NCI-H510A (cell line): ENCODE results near the gene COX6B2.

Experiments
- DNase-seq: peaks from one replicate; lab custom pipeline; 2025; lab: John Stamatoyannopoulos, UW

Gene COX6B2

DNA sequence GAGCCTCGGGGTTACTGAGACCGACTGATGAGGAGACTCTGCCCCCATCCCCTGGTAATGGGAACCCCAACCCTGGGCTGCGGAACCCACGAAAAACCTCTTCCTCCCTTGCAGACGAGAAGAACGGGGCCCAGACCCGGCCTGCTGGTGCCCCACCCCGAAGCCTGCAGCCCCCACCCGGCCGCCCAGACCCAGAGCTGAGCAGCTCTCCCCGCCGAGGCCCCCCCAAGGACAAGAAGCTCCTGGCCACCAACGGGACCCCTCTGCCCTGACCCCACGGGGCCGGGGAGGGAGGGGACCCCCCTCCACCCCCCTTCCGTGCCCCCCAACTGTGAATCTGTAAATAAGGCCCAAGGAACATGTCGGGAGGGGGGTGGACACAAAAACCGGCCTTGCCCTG lies 42.7 kb downstream of the COX6B2 start:
- DNase-seq: no peak

DNA sequence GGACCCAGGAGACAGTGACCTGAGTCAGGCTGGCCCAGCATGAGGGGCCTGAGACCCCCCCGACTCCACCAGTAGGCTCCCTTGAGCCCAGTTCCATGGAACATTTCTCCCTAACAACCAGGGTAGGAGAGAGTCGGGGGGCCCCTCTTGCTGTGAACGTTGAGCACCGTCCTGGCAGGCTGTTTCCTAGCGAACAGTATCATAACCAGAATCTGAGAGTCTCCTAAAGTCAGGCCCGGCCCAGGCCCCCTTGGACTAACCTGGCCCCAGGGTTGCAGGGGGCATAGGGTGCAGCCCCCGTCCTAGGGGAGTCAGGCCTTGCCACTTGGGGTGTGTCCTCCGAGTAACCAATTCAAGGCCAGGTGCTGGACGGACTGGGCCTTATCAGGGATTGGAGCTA lies 43.1 kb downstream of the COX6B2 start:
- no peak for DNase-seq

DNA sequence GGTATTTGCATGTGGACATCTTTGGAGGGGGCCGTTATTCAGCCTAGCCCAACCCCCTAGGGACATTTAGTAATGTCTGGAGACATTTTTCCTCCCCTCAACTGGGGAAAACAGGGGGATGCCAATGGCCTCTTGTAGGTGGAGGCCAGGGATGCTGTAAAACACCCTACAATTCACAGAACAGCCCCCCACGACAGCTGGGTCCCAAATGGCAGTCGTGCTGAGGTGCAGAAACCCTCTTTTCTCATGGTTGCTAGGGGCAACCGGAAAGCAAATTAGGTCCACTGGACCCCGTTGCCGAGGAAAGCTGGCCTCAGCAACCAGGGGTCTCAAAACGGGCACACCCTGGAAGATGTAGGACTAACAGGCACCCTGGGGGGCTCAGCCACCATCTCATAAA lies 44.0 kb downstream of the COX6B2 start:
- DNase-seq: no peak

DNA sequence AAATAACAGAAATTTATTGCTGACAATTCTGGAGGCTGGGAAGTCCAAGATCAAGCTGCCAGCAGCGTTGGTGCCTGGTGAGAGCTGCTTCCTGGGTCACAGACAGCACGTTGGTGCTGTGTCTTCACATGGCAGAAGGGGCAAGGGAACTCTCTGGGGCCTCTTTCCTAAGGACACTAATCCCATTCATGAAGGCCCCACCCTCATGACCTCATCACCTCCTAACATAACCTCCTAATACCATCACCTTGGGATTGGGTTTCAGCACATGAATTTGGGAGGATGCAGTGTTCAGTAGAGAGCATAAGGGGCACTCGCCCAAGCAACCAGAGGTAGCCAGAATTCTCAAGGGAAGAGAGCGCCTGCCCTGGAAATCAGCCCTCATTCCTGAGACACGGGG lies 45.1 kb downstream of the COX6B2 start:
- no peak for DNase-seq

DNA sequence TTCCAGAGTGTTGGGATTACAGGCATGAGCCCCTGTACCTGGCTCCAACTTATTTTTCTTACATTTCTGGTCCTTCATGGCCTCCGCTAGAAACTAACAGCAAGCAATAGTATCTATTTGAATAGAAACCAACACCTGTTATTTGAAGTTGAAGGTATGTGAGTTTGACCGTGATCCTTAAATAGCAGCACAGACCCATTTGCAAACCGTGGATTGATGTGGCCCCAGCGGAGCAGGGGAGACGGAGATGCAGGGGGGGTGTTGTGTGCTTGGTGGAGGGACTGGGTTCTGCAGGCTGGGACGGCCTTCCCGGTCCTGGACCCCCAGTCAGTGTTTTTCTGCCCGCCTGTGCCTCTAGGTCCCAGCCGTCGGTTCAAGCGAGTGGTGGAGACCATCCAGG lies 46.2 kb downstream of the COX6B2 start:
- DNase-seq: no peak

DNA sequence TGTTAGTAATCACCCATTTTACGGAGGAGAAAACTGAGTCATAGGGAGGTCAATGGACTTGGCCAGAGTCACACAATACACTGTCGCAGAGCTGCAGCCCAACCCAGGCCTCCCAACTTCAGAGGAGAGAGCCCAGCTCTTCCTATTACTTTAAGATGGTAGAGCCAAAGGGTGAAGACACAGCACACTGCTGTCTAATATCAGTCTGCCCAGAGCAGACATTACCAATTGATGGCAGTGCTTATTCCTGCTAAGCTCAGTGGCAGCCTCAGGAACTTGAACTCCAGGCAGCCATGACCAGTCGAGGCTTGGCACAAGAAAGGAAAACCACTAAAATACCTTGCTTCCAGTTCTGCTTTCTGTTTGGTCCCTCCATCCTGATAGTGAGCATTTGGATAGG lies 47.8 kb downstream of the COX6B2 start:
- DNase-seq: no peak

DNA sequence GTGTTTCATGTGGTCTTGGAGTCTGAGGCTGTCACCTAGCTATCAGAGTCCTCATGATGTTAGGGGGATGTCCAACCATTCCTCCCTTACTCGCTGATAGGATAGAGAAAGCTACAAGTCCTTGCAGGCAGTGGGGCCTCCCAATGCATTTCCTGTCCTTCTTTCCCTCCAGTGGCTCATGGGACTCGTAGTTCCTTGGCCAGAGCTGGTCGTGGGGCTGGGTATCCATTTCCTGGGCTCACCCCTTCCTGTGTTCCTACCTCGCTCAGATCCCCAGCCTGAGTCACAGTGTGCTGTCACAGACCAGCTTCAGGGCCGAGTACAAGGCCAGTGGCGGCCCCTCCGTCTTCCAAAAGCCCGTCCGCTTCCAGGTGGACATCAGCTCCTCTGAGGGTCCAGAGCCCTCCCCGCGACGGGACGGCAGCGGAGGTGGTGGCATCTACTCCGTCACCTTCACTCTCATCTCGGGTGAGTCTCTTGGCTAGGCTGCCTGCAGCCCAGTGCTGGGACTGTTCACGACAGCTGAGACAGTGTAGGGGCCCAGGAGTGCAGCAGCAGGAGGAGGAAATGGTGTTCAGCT lies 48.4 kb downstream of the COX6B2 start:
- no peak for DNase-seq

DNA sequence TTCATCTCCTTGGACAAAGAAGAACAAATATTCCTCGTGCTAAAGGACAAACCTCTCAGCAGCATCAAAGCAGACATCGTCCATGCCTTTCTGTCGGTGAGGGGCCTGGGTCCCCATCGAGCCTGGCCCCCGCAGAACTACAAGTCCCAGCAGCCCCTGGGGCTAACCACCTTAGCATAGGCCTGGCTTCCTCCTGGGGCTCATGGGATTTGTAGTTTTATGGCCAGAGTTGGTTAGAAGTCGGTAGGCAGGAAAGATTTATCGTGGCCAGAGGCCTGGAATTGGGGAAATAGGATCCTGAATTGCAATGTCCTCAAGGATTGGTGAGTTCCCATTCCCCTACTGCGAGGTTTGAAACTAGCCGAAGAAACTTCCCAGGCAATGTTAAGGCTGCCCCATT lies 49.0 kb downstream of the COX6B2 start:
- DNase-seq: no peak

DNA sequence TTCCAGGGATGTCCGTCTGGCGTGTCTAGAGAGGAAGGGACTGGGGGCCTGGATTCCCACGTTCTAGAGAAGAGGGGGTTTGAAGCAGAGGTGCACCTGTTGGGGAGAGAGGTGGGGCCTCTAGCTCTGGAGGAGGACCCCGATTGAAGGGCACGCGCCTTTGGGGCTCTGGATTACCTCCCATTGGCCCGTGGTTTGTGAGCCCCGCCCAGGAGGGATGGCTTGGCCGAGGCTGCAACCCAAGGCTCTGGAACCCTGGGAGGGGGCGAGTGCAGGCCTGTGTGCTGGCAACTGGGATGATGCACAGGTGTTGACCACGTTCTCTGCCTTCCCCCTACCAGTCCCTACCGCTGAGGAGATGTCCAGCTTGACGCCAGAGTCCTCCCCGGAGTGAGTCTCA lies 49.5 kb downstream of the COX6B2 start:
- no peak for DNase-seq

DNA sequence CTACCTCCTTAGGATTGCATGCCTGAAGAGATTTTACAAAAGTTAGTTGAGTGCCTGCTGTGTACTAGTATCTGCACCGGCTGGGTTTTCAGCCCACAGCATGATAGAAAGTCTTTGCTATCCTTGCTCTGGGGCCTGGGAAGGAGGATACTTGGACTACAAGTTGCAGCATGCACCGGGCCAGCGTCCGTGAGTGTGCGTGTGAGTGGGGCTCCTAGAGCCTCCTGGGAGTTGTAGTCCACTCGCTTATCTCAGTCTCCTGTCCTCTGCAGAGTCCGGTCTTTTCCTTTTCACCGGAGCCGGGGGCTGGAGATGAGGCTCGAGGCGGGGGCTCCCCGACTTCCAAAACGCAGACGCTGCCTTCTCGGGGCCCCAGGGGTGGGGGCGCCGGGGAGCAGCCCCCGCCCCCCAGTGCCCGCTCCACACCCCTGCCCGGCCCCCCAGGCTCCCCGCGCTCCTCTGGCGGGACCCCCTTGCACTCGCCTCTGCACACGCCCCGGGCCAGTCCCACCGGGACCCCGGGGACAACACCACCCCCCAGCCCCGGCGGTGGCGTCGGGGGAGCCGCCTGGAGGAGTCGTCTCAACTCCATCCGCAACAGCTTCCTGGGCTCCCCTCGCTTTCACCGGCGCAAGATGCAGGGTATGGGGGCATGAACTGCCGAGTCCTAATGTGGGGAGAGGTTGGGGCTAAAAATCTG lies 50.1 kb downstream of the COX6B2 start:
- DNase-seq: no peak

DNA sequence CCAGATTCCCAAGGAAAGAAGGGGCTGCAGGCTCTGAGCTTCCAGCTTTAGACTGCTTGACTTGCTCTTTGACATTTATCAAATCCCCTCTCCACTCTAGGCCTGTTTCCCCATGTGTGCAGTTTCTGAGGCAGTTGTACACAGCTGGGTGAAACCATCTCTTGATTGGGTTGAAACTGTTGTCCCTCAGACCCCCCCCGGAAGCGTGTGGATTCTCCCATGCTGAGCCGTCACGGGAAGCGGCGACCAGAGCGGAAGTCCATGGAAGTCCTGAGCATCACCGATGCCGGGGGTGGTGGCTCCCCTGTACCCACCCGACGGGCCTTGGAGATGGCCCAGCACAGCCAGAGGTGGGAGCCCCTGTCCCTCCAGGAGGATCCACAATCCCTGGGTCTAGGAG lies 51.0 kb downstream of the COX6B2 start:
- DNase-seq: no peak

DNA sequence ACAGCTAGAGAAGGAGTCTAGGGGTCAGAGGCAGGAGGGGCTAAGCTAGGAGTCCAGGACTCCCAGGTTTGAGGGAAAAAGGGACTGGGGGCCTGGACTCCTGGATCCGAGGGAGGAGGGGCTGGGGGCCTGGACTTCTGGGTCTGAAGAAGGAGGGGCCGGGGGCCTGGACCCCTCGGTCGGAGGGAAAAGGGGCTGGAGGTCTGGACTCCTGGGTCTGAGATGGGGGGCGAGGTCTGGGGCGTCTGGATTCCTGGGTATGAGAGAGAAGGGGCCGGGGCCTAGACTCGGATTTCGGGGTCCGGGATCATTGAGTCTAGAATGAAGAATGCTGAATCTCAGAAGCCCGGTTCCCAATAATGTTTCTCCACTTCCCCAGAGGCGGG lies 52.2 kb downstream of the COX6B2 start:
- DNase-seq: no peak

DNA sequence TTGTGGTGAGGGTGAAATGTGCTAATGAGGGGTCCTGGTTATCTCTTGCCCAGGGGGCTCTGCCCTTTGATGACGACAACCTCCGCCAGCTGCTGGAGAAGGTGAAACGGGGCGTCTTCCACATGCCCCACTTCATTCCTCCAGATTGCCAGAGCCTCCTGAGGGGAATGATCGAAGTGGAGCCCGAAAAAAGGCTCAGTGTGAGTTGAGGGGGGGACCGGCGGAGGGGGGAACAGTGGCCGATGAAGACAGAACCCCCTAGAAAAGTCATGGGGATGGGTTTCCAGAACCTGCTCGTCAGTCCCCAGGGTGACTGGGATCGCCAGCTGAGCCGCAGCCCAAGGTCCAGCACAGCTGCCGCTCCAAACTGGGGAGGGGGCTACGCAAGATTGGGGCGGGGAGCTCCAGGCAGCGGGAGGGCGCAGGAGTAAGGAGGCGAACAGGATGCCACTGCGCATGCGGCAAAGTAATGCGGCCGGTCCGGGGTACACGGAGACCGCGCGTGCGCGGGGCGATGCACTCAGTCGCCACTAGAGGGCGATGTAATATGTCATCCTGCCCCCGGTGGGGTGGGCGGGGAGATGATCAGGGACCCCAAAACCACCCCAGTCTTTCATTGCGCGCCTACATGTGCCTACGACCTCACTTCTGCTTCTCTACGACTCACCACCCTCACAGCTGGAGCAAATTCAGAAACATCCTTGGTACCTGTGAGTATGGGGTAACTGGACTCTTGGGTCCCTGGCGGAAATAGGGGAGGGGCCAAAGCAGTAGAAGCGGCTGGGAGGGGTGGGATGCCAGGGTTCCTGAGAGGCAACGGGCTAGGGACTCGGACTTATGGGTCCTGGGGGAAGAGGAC lies 52.8 kb downstream of the COX6B2 start:
- no peak for DNase-seq

DNA sequence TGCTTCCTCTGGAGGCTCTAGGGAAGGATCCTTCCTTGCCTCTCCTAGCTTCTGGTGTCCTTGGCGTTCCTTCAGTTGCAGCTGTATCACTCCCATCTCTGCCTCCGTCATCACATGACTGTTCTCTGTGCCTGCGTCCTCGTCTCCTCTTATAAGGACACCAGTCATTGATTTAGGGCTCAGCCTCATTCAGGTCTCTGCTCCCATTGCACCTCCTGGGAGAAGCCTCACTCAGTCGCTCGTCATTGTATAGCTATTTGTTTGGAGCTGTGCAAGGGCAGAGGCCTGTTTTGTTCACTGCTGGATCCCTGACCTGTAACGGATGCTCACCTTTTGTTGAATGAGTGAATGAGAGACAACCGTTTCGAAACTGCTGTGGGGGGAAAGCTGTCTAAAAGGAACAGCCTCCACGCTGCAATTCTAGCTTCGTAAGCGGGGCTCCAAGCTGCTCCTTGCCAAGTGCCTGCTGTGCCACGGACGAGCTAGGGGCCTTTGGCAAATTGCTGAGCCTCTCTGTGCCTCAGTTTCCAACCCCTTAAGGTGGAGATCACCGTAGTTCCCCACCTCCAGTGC lies 53.5 kb downstream of the COX6B2 start:
- DNase-seq: no peak

DNA sequence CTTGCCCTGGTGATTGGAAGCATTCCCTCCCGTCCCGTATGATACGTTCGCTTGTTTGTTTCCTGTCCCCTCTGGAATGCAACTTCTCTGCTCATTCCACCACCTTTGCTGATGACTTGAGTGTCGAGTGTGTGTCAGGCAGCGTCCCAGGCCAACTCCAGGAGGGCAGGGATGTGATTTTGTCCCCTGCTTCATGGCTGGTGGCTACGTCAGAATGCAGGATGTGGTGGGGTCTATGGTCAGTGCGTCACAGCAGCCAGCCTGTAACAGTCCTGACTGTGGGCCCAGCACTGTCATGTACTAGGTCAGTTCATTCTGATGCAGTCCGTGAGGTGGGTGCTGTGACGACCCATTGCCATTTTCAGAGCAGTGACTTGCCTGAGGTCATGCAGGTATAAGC lies 54.5 kb downstream of the COX6B2 start:
- no peak for DNase-seq
